ENCODE measurements around the gene INCENP.

DNA sequence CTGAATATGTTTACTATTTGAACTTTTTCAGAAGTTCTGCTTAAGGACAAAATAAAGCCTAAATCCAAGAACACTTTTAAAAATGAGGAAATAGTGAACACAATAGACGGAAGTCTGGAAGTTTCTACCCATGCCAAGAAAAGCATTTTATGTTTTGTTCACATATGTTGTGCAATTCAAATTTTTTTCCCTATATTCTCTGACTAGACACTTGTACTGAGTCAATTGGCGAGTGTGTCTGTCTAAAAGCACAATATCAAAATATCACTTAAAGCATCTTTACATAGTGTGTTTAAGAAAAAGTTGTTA, 29.2 kb downstream of the INCENP start:
- TF ChIP-seq, protein P1, sequence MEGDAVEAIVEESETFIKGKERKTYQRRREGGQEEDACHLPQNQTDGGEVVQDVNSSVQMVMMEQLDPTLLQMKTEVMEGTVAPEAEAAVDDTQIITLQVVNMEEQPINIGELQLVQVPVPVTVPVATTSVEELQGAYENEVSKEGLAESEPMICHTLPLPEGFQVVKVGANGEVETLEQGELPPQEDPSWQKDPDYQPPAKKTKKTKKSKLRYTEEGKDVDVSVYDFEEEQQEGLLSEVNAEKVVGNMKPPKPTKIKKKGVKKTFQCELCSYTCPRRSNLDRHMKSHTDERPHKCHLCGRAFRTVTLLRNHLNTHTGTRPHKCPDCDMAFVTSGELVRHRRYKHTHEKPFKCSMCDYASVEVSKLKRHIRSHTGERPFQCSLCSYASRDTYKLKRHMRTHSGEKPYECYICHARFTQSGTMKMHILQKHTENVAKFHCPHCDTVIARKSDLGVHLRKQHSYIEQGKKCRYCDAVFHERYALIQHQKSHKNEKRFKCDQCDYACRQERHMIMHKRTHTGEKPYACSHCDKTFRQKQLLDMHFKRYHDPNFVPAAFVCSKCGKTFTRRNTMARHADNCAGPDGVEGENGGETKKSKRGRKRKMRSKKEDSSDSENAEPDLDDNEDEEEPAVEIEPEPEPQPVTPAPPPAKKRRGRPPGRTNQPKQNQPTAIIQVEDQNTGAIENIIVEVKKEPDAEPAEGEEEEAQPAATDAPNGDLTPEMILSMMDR (IDR thresholded peaks at IDR 0.05), result no peak
- TF ChIP-seq EZH2 (IDR thresholded peaks at IDR 0.05; ENCODE audit: borderline replicate concordance, insufficient read depth, low read depth, low read length, poor library complexity, severe bottlenecking), result no peak

Measured in B cell (primary cell).